ENCODE data around the gene IDUA. TPM values are rescaled to one million over a fixed set of nuclear protein-coding genes. Genes with fewer than 3 reads are reported as not detected.
A peak's percentile ranks its signal among the peaks of the same experiment; 100 is the strongest.

The IDUA gene
- total and polyA plus RNA-seq, 8 donors, result 8.8 to 278 (median 21.7) TPM

DNA sequence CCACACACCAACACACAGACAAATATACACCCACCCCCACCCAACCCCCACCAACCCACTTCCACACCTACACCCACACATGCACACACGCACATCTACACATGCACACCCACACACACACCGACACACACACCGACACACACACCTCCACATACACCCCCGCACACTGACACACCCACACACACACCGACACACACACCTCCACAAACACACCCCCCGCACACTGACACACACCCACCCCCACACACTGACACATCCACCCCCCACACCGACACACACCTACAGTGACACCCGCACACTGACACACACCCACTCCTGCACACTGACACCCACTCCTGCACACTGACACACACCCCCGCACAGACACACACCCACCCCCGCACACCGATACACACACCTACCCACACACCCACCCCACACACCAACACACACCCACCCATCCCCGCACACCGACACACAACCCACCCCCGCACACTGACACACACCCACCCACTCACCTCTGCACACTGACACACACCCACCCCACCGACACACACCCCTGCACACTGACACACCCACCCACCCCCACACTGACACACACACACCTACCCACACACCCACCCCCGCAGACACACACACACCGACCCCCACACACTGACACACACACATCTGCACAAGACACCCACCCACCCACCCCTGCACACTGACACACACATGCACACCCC lies 55.7 kb downstream of the IDUA start:
- no peaks in the 10 kb centered on the region for H3K36me3 ChIP-seq
- peaks cover 46 to 84% (median 70%) of the 10 kb centered on the region in 4 donors for H3K4me1 ChIP-seq
- 81 to 90% (median 82%) methylated on average over 17 of the region's 17 CpGs for WGBS, 5 donors
- DNase-seq, result no peak
- no peak overlapping the region for H3K4me3 ChIP-seq
- H3K27ac ChIP-seq, result no peak overlapping the region
- intact Hi-C loops (cut with DNase I; ENCODE audit: low total_unique reads), result no loop called here
- no peaks in the 10 kb centered on the region for H3K9me3 ChIP-seq
- TF ChIP-seq POLR2A (IDR thresholded peaks at IDR 0.05) (no peak), POLR2AphosphoS5 (IDR thresholded peaks at IDR 0.05) (no peak), EP300 (IDR thresholded peaks at IDR 0.05) (no peak), CTCF (IDR thresholded peaks at IDR 0.05) (no peak)
- H3K27me3 ChIP-seq, result peaks cover 0 to 46% (median 23%) of the 10 kb centered on the region in 3 donors

- Histone ChIP-seq H3K36me3 (no peaks in the 10 kb centered on the region), H3K27me3 (peaks cover 0 to 46% (median 23%) of the 10 kb centered on the region in 3 donors), H3K27ac (no peak overlapping the region), H3K9me3 (no peaks in the 10 kb centered on the region), H3K4me1 (peaks cover 53 to 91% (median 77%) of the 10 kb centered on the region in 4 donors), H3K4me3 (peak overlapping the region in 1 of 4 donors; percentile 8)
- WGBS, 5 donors, result 42 to 57% (median 47%) methylated on average over 7 of the region's 7 CpGs
- intact Hi-C loops (cut with DNase I; ENCODE audit: low total_unique reads), result no loop called here
- DNase-seq, result no peak
- TF ChIP-seq EP300 (IDR thresholded peaks at IDR 0.05), result no peak
- TF ChIP-seq POLR2AphosphoS5 (IDR thresholded peaks at IDR 0.05), result no peak
- TF ChIP-seq CTCF (IDR thresholded peaks at IDR 0.05), result no peak
- TF ChIP-seq POLR2A (IDR thresholded peaks at IDR 0.05), result no peak
These were observed 56.3 kb downstream of the IDUA start for GRCh38 chr4:1043162-1043561.

DNA sequence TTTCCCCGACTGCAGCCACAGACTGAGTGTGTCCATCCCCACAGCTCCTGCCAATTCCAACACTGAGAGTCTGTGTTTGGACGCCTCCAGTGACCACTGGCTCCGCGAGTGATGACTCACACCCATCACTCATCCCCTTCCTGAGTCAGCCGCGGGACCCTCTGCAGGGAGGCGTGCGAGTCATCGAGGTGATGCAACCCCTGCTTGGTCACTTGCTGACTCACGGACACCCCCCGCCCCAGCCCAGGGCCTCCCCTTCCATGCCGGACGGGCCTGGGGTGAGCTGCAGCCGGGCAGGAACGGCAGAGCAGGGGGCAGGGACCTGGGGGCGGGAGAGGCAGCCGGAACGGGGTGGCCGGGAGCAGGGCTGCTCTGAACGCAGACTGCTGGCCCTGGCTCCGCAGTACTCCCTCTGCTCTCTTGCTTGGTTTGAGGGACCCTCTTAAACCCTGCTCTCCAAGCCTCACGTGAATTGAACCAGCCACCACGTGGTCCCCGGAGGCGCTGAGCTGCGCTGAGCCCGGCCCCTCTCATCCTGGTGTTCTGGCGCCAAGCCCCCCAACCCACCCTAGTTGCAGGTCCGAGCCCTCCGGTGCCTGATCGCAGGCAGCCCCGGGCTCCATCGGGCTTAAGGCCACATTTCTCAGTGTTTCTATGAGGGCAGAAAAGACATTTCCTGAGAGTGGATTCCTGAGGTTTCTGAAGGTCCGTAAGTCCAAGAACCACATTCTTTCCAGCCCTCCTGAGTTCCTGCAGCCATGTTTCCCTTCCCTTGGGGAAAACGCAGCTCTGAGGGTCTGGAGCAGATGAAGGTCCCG lies 57.0 kb downstream of the IDUA start:
- Histone ChIP-seq H3K36me3 (no peaks in the 10 kb centered on the region), H3K4me3 (peak overlapping the region in 1 of 4 donors; percentile 16), H3K4me1 (peaks cover 54 to 88% (median 77%) of the 10 kb centered on the region in 4 donors), H3K9me3 (no peaks in the 10 kb centered on the region), H3K27ac (peak overlapping the region in 4 of 5 donors; percentile 50 to 66 (median 60)), H3K27me3 (peaks cover 0 to 47% (median 23%) of the 10 kb centered on the region in 3 donors)
- intact Hi-C loops (cut with DNase I; ENCODE audit: low total_unique reads), result no loop called here
- WGBS, 5 donors, result 28 to 36% (median 29%) methylated on average over 26 to 36 of the region's 36 CpGs
- DNase-seq, result peak; percentile 77 to 90
- TF ChIP-seq POLR2A (IDR thresholded peaks at IDR 0.05), result no peak
- TF ChIP-seq POLR2AphosphoS5 (IDR thresholded peaks at IDR 0.05), result peak in 2 of 3 donors; percentile 59 to 87

DNA sequence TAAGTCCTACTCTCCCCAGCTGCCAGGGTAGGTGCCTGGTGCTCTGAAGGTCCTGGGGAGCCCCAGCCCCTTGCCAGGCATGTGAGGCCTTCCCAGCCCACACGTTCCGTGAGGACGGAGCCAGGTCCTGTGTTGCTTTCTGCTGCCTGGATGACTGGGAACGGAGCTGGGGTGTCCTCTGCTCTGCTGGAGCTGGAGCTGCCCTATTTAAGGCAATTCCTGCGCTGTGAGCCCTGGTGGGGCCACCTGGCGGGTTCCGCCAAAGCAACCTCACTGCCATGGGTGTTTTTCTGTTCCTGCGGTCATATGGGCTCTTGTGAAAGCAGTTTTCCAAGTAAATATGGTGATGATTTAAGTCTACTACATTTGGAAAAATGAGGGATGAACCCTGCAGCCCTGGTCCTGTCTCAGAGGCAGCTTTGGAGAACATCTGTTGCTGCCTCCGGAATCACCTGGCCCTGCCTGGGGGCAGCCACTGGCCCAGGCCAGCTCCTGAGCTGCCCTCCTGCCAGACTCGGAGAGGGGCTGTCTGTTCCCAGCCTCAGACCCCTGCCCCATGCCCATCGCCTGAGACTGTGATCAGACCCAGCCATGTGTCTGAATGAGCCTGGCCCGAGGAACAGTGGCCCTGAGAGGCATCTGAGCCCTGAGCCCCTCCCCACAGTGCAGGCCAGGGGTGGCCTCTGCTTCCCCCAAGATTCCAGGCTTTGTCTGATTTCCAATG lies 57.8 kb downstream of the IDUA start:
- Histone ChIP-seq H3K27ac (peak overlapping the region in 3 of 5 donors; percentile 50 to 66 (median 60)), H3K27me3 (peaks cover 0 to 55% (median 23%) of the 10 kb centered on the region in 3 donors), H3K4me3 (no peak overlapping the region), H3K4me1 (peaks cover 48 to 80% (median 69%) of the 10 kb centered on the region in 4 donors), H3K36me3 (no peaks in the 10 kb centered on the region), H3K9me3 (no peaks in the 10 kb centered on the region)
- TF ChIP-seq POLR2A (IDR thresholded peaks at IDR 0.05), result no peak
- TF ChIP-seq EP300 (IDR thresholded peaks at IDR 0.05), result no peak
- no peak for TF ChIP-seq POLR2AphosphoS5 (IDR thresholded peaks at IDR 0.05)
- TF ChIP-seq CTCF (IDR thresholded peaks at IDR 0.05), result no peak
- peak in 1 of 2 donors; percentile 16 for DNase-seq
- WGBS, 5 donors, result 83 to 93% (median 91%) methylated on average over 11 to 12 of the region's 12 CpGs
- intact Hi-C loops (cut with DNase I; ENCODE audit: low total_unique reads), result no loop called here
